Vagina (tissue), 2 donors: ENCODE measurements around the gene GSK3A. TPM values are rescaled to one million over a fixed set of nuclear protein-coding genes. Genes with fewer than 3 reads are reported as not detected.

Source experiments
- DNase-seq, 2 donors: peaks; one replicate each; pipeline ENCODE4 v3.0.0-alpha.2; 2017; ENCODE audit errors: extremely low spot score in 2 of 2
- H3K27ac ChIP-seq: fragments of 200-600 bp; sonication (generic); one replicate; pipeline ENCODE4 v1.5.1; 2019
- H3K27me3 ChIP-seq: fragments of 200-600 bp; sonication (generic); one replicate; pipeline ENCODE4 v1.5.1; 2019
- H3K36me3 ChIP-seq, 2 donors: fragments of 200-600 bp; sonication (generic); one replicate each; pipeline ENCODE4 v1.5.1; 2017 to 2019
- H3K4me1 ChIP-seq: fragments of 200-600 bp; sonication (generic); one replicate; pipeline ENCODE4 v1.5.1; 2019
- H3K4me3 ChIP-seq, 2 donors: fragments of 200-600 bp; sonication (generic); 1 replicate in 1 of 2; 2 replicates in 1 of 2; pipeline ENCODE4 v1.5.1; 2016 to 2019
- H3K9me3 ChIP-seq: fragments of 200-600 bp; sonication (generic); one replicate; pipeline ENCODE4 v1.5.1; 2019
- CTCF ChIP-seq, 3 experiments: fragments of 450-650 bp in 2 of 3; fragments of 200-600 bp in 1 of 3; sonication (generic) in 1 of 3; IDR thresholded peaks; one replicate each; pipeline ENCODE4 v1.5.1; 2017 to 2019; ENCODE audit warnings: antibody characterized with exemption in 3 of 3, mild to moderate bottlenecking in 2 of 3, moderate library complexity in 2 of 3
- POLR2A ChIP-seq, 2 donors: fragments of 450-650 bp; IDR thresholded peaks; one replicate each; pipeline ENCODE4 v1.6.1; 2017; ENCODE audit warnings: antibody characterized with exemption in 2 of 2, mild to moderate bottlenecking in 2 of 2, moderate library complexity in 2 of 2
- POLR2AphosphoS5 ChIP-seq, 2 donors: sonication (generic); formaldehyde crosslinking; IDR thresholded peaks; one replicate each; pipeline ENCODE4 v1.9.0; 2017; ENCODE audit warnings: antibody characterized with exemption in 2 of 2, mild to moderate bottlenecking in 2 of 2, low read depth in 1 of 2; ENCODE audit not compliant: insufficient read depth in 1 of 2
- intact Hi-C: fragments of 100-400 bp; cut with DNase I; formaldehyde crosslinking; loops from one replicate; pipeline ENCODE4 v1.15.1; 2023
- total RNA-seq: library from RNA; depleted of rRNA; stranded (reverse); fragments of >200 nt; gene quantifications from one replicate; pipeline ENCODE4 v1.2.3, GENCODE V29; 2016

The GSK3A gene
- total RNA-seq, 1 donor from 2014 or later, result 21.1 TPM

- Histone ChIP-seq H3K4me3 (no peak overlapping the region), H3K9me3 (no peaks in the 10 kb centered on the region), H3K36me3 (peaks cover 5 to 77% of the 10 kb centered on the region in 2 donors), H3K4me1 (no peaks in the 10 kb centered on the region), H3K27ac (no peak overlapping the region), H3K27me3 (no peaks in the 10 kb centered on the region)
- intact Hi-C loops, result no loop called here
- DNase-seq, result no peak
- TF ChIP-seq CTCF (IDR thresholded peaks at IDR 0.05) (no peak), POLR2AphosphoS5 (IDR thresholded peaks at IDR 0.05; ENCODE audit: insufficient read depth in 1 of 2, low read depth in 1 of 2) (no peak), POLR2A (IDR thresholded peaks at IDR 0.05) (no peak)
Observed at GRCh38 chr19:42232435-42232834, 10.0 kb downstream of the GSK3A start.

GRCh38 chr19:42230571-42230970 is 11.8 kb downstream of the GSK3A start:
- no peak for DNase-seq
- H3K4me1 ChIP-seq, result no peaks in the 10 kb centered on the region
- H3K4me3 ChIP-seq, result no peak overlapping the region
- intact Hi-C loops, result no loop called here
- H3K9me3 ChIP-seq, result no peaks in the 10 kb centered on the region
- no peak for TF ChIP-seq POLR2AphosphoS5 (IDR thresholded peaks at IDR 0.05; ENCODE audit: insufficient read depth in 1 of 2, low read depth in 1 of 2)
- no peak for TF ChIP-seq POLR2A (IDR thresholded peaks at IDR 0.05)
- H3K36me3 ChIP-seq, result peaks cover 0 to 75% of the 10 kb centered on the region in 2 donors
- no peaks in the 10 kb centered on the region for H3K27me3 ChIP-seq
- H3K27ac ChIP-seq, result no peak overlapping the region

GRCh38 chr19:42229855-42230351 is 12.5 kb downstream of the GSK3A start:
- peak overlapping the region; percentile 7 for H3K27ac ChIP-seq
- intact Hi-C loops, result no loop called here
- H3K27me3 ChIP-seq, result no peaks in the 10 kb centered on the region
- no peak for DNase-seq
- H3K4me1 ChIP-seq, result no peaks in the 10 kb centered on the region
- no peak overlapping the region for H3K4me3 ChIP-seq
- TF ChIP-seq POLR2AphosphoS5 (IDR thresholded peaks at IDR 0.05; ENCODE audit: insufficient read depth in 1 of 2, low read depth in 1 of 2) (no peak), CTCF (IDR thresholded peaks at IDR 0.05) (no peak), POLR2A (IDR thresholded peaks at IDR 0.05) (no peak)
- H3K36me3 ChIP-seq, result peaks cover 0 to 75% of the 10 kb centered on the region in 2 donors
- H3K9me3 ChIP-seq, result no peaks in the 10 kb centered on the region

- Histone ChIP-seq H3K36me3 (peaks cover 0 to 75% of the 10 kb centered on the region in 2 donors), H3K27ac (peak overlapping the region; percentile 7)
Observed at GRCh38 chr19:42229301-42229854, 13.0 kb downstream of the GSK3A start.

GRCh38 chr19:42228641-42229040 is 13.8 kb downstream of the GSK3A start:
- intact Hi-C loops, result no loop called here
- Histone ChIP-seq H3K27me3 (no peaks in the 10 kb centered on the region), H3K27ac (no peak overlapping the region), H3K9me3 (no peaks in the 10 kb centered on the region), H3K36me3 (peaks cover 0 to 71% of the 10 kb centered on the region in 2 donors), H3K4me3 (no peak overlapping the region), H3K4me1 (no peaks in the 10 kb centered on the region)
- DNase-seq, result no peak
- no peak for TF ChIP-seq POLR2AphosphoS5 (IDR thresholded peaks at IDR 0.05; ENCODE audit: insufficient read depth in 1 of 2, low read depth in 1 of 2)

More at GRCh38 chr19:42229301-42229854, 13.0 kb downstream of the GSK3A start:
- TF ChIP-seq POLR2A (IDR thresholded peaks at IDR 0.05) (no peak), CTCF (IDR thresholded peaks at IDR 0.05) (no peak), POLR2AphosphoS5 (IDR thresholded peaks at IDR 0.05; ENCODE audit: insufficient read depth in 1 of 2, low read depth in 1 of 2) (no peak)
- intact Hi-C loops, result no loop called here
- Histone ChIP-seq H3K9me3 (no peaks in the 10 kb centered on the region), H3K27me3 (no peaks in the 10 kb centered on the region), H3K4me3 (no peak overlapping the region), H3K4me1 (no peaks in the 10 kb centered on the region)
- no peak for DNase-seq

- intact Hi-C loops, result no loop called here
Observed at GRCh38 chr19:42226886-42227285, 15.5 kb downstream of the GSK3A start.

More at GRCh38 chr19:42226886-42227285, 15.5 kb downstream of the GSK3A start:
- H3K4me3 ChIP-seq, result no peak overlapping the region
- H3K27me3 ChIP-seq, result no peaks in the 10 kb centered on the region
- H3K36me3 ChIP-seq, result peaks cover 0 to 55% of the 10 kb centered on the region in 2 donors
- TF ChIP-seq CTCF (IDR thresholded peaks at IDR 0.05) (no peak), POLR2AphosphoS5 (IDR thresholded peaks at IDR 0.05; ENCODE audit: insufficient read depth in 1 of 2, low read depth in 1 of 2) (no peak), POLR2A (IDR thresholded peaks at IDR 0.05) (no peak)
- H3K9me3 ChIP-seq, result no peaks in the 10 kb centered on the region
- H3K27ac ChIP-seq, result no peak overlapping the region
- peaks cover 11% of the 10 kb centered on the region for H3K4me1 ChIP-seq
- no peak for DNase-seq
